Right ventricle myocardium superior (tissue), 1 donor: ENCODE data around the gene NAXD. TPM values are rescaled to one million over a fixed set of nuclear protein-coding genes. Genes with fewer than 3 reads are reported as not detected.
"Not testable (repeated sequence)": the region's sequence is repeated elsewhere in the genome, so short reads cannot be mapped to it uniquely, and the experiment has no call there.

Experiments used
- ATAC-seq: fragments of 200-7000 bp; cut with Tn5 transposase; one replicate; pipeline ENCODE4 v1.9.1; 2020; ENCODE audit warnings: mild to moderate bottlenecking; ENCODE audit not compliant: poor library complexity
- DNase-seq: peaks from one replicate; pipeline ENCODE4 v3.0.0-alpha.2; 2020
- intact Hi-C: fragments of 100-400 bp; cut with DNase I; formaldehyde crosslinking; loops from one replicate; pipeline ENCODE4 v1.11.2; 2022
- total RNA-seq: library from RNA; stranded (reverse); fragmentation: NEBNext Ultra II Directional; extraction: Animal tissue kit (Norgen Biotek cat#: 25700); gene quantifications from one replicate; pipeline ENCODE4 v1.2.1, GENCODE V29; 2021
- donor health status: DM: no; HTN: yes; CAD: no; lungs with severe emphysema.

Gene NAXD
- total RNA-seq, 1 donor from 2014 or later: 27.6 TPM

DNA sequence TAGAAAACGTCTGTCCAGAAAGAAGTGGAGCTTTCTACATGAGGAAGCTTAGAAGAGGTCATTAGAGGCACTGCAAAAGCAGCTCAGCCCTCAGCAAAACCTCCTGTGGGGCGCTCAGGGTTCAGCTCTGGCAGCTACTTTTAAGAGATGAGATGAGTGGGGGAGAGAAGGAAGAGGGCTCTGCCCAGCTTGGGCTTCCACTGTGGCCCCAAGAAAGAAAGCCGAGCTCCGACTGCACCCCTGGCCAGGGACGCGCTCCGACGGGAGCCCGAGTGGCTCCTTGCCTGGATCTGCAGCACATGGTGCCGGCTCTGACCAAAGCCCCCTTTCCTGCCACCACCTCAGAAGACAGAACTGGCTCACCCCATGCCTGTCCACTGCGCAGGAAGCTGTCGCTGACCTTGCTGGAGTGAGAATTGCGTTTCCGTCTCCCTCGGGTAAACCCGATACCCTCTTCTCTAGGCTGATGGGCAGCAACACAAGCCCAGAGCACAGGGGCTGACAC lies 36.4 kb downstream of the NAXD start:
- intact Hi-C loops: no loop called here

GRCh38 chr13:110652231-110652730 lies 36.9 kb downstream of the NAXD start:
- DNase-seq (no peak), ATAC-seq (no peak)
- intact Hi-C loops: no loop called here

More for the DNA sequence above, 36.4 kb downstream of the NAXD start:
- DNase-seq (no peak), ATAC-seq (no peak)

- DNase-seq: no peak
- intact Hi-C loops: no loop called here
- ATAC-seq: no peak
Observed at GRCh38 chr13:110652764-110653163, 37.4 kb downstream of the NAXD start.

GRCh38 chr13:110653271-110653670 lies 37.9 kb downstream of the NAXD start:
- DNase-seq (no peak), ATAC-seq (no peak)
- intact Hi-C loops: no loop called here

DNA sequence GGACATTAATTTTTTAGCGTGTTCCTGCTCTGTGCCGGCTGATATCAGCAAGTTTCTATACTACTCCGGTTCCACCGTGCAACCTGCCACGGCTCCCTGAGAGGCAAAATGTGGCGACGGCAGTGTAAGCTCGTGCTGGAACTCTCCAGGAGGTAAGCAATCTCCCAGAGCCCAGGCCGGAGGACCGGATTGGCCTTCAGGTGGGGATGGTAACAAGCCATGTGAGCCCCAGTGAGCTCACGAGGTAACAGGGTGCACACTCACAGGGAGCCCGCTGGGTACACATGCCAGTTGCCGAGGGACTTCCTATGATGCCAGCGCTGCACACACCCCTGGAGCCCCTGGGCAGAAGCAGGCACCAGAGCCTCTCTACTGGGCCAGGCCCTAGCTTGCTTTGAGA lies 38.5 kb downstream of the NAXD start:
- no peak for ATAC-seq
- DNase-seq: no peak
- intact Hi-C loops: no loop called here

DNA sequence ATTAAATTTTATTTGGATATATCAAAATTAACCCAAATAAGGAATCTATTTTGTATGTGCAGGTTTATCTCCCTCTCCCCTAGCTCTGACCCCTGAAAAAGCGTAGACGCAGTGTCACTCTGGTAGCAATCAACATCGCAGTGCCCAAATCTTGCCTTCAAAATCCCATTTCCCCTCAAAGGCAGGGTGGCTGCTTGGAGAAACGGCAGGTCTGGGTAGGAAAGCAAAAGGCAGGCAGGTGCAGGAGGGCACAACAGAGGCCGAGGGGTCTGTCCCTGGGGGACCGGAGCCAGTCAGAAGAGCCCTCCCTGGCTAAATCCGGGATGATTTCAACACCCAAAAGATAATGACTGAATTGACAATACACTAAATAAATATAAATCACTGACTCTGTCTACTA lies 41.9 kb downstream of the NAXD start:
- DNase-seq (no peak), ATAC-seq (no peak)
- intact Hi-C loops: no loop called here

DNA sequence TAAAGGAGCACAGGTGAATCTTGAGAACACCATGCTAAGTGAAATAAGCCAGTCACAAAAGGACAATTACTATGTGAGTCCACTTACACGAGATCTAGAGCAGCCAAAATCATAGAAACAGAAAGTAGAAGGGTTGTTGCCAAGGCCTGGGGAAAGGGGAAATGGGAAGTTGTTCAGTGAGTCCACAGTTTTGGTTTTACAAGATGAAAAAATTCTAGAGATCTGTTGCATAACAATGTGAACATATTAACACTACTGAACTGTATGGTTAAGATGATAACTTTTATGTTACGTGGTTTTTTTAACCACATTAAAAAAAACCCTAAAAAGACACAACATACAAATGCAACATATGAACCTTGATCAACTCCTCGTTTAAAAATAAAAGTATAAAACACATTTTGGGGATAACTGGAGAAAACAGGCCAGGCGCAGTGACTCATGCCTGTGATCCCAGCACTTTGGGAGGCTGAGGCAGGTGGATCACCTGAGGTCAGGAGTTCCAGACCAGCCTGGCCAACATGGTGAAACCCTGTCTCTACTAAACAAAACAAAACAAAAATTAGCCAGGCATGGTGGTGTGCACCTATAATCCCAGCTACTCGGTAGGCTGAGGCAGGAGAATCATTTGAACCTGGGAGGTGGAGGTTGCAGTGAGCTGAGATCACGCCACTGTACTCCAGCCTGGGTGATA lies 43.0 kb downstream of the NAXD start:
- intact Hi-C loops, ATAC-seq, DNase-seq: not testable (repeated sequence)

GRCh38 chr13:110661256-110661655 lies 45.9 kb downstream of the NAXD start:
- ATAC-seq: no peak
- intact Hi-C loops: no loop called here
- no peak for DNase-seq

DNA sequence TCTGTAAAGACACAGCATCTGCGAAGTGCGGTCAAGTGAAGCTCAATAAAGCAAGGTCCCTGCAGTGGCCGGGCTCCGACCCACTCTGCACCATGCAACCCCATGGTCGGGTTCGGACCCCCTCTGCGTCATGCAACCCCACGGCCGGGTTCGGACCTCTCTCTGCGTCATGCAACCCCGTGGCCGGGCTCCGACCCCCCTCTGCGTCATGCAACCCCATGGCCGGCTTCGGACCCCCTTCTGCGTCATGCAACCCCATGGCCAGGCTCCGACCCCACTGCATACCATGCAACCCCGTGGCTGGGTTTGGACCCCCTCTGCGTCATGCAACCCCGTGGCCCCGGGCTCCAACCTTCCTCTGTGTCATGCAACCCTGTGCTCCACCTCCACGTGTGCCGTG lies 46.7 kb downstream of the NAXD start:
- ATAC-seq: no peak
- intact Hi-C loops: no loop called here
- DNase-seq: no peak

GRCh38 chr13:110662777-110663443 lies 47.6 kb downstream of the NAXD start:
- ATAC-seq: no peak

DNA sequence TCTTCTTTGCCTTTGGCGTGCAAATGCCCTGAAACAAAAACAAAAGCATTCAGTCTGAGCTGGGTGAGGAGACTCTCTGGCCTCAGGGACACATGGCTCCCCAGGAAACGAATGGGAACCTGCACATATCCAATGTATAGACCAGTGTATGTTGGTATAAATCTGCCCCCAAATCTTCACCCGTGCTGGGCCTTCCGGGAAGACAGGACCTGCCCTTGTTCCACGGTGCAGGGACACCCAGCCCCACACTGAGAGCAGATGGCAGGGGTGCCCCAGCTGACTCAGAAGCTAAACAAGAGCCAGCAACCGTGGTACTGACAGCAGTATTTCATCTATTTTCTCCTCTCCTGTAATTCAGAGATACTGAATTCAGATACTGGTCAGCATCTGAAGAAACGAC lies 48.1 kb downstream of the NAXD start:
- DNase-seq (no peak), ATAC-seq (no peak)
- intact Hi-C loops: no loop called here

More at GRCh38 chr13:110662777-110663443, 47.6 kb downstream of the NAXD start:
- intact Hi-C loops: no loop called here
- DNase-seq: no peak

GRCh38 chr13:110664041-110664440 lies 48.7 kb downstream of the NAXD start:
- ATAC-seq (no peak), DNase-seq (no peak)
- intact Hi-C loops: no loop called here

- ATAC-seq (peak; percentile 22), DNase-seq (no peak)
- intact Hi-C loops: no loop called here
Observed at GRCh38 chr13:110664673-110665072, 49.3 kb downstream of the NAXD start.

GRCh38 chr13:110665491-110666254 lies 50.3 kb downstream of the NAXD start:
- DNase-seq (no peak), ATAC-seq (no peak)
- intact Hi-C loops: no loop called here

- DNase-seq (no peak), ATAC-seq (no peak)
- intact Hi-C loops: no loop called here
Observed at GRCh38 chr13:110666255-110666533, 50.8 kb downstream of the NAXD start.

DNA sequence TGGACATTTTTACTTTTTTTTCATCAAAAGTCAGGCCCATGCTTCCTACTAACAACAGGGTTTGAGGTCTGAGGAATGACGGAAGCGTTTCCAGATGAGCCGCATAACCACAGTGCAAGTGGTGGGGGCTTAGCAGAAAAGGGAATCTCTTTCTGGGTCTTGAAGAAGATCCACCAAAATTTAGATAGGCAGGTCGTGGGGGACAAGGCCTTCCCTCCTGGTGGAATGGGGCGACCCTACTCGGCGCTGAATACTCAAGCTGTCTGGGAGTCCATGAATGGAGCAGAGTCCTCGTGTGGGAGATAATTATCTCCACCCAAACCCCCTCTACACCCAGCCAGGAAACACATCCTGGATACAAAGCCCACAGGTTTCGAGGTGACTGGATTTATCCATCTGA lies 53.7 kb downstream of the NAXD start:
- ATAC-seq (no peak), DNase-seq (no peak)
- intact Hi-C loops: no loop called here

DNA sequence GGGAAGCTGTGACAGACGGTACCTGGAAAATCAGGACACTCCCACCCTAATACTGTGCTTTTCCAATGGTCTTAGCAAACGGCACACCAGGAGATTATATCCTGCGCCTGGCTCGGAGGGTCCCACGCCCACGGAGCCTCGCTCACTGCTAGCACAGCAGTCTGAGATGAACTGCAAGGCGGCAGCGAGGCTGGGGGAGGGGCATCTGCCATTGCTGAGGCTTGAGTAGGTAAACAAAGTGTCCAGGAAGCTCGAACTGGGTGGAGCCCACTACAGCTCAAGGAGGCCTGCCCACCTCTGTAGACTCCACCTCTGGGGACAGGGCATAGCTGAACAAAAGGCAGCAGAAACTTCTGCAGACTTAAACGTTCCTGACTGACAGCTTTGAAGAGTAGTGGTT lies 54.5 kb downstream of the NAXD start:
- DNase-seq, intact Hi-C loops, ATAC-seq: not testable (repeated sequence)

- intact Hi-C loops: no loop called here
- DNase-seq (no peak), ATAC-seq (peak; percentile 46)
Observed at GRCh38 chr13:110676595-110677587, 61.5 kb downstream of the NAXD start.
